Measurements from ENCODE around the gene SLIT3.

Gene SLIT3

DNA sequence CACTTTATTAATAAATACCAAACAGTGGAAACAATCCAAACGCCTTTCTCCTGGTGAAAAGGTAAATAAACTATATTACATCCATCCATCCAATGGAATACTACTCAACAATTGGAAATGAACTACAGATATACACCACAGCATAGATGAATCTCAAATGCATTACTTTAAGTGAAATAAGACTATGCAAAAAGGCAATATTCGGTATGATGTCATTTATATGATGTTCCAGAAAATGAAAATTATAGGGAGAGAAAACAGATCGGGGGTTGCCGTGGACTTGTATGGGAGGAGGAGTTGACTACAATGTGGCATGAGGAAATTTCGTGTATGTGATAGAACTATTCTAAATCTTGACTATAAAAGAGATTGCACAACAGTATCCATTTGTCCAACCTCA, 27.5 kb upstream of the SLIT3 start:
- no peak overlapping the region for H3K9ac ChIP-seq (ENCODE audit: low read depth, low read length)

DNA sequence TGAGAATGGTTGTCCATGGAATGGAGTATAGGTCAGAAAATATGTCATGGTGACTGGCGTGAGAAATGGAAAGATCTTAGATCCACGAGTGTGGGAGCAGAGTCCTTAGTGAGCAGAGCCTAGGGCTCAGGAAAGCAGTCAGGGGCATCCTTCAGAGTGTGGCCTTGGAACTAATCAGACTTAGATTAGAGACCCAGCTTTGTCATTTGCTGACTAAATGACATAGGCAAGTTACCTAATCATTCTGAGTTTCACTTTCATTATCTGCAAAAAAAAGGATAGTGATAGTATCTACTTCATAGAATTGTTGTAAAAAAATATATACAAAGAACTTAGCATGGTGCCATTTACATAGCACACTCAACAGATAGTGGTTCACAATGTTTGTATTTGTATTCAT, 24.3 kb upstream of the SLIT3 start:
- WGBS, result 88% methylated on average over 2 of the region's 2 CpGs
- no peaks in the 10 kb centered on the region for H3K36me3 ChIP-seq (ENCODE audit: insufficient read depth, low read length)
- H3K9me3 ChIP-seq (ENCODE audit: insufficient read depth, low read depth, low read length), result no peaks in the 10 kb centered on the region
- H3K4me3 ChIP-seq (ENCODE audit: low read length), result no peak overlapping the region
- H3K27ac ChIP-seq (ENCODE audit: low read depth, low read length), result no peak overlapping the region
- no peaks in the 10 kb centered on the region for H3K4me1 ChIP-seq (ENCODE audit: insufficient read depth, low read length)
- H3K27me3 ChIP-seq (ENCODE audit: insufficient read depth, low read length), result peaks cover 4% of the 10 kb centered on the region; the same call in 1 of the 2 replicates
- H3K9ac ChIP-seq (ENCODE audit: low read depth, low read length), result no peak overlapping the region

More for the DNA sequence above, 27.5 kb upstream of the SLIT3 start:
- H3K27ac ChIP-seq (ENCODE audit: low read depth, low read length), result no peak overlapping the region
- H3K4me3 ChIP-seq (ENCODE audit: low read length), result no peak overlapping the region
- WGBS, result 90% methylated on average over 5 of the region's 5 CpGs
- no peaks in the 10 kb centered on the region for H3K9me3 ChIP-seq (ENCODE audit: insufficient read depth, low read depth, low read length)
- no peaks in the 10 kb centered on the region; the same call in 1 of the 2 replicates for H3K27me3 ChIP-seq (ENCODE audit: insufficient read depth, low read length)
- H3K36me3 ChIP-seq (ENCODE audit: insufficient read depth, low read length), result no peaks in the 10 kb centered on the region
- H3K4me1 ChIP-seq (ENCODE audit: insufficient read depth, low read length), result no peaks in the 10 kb centered on the region

DNA sequence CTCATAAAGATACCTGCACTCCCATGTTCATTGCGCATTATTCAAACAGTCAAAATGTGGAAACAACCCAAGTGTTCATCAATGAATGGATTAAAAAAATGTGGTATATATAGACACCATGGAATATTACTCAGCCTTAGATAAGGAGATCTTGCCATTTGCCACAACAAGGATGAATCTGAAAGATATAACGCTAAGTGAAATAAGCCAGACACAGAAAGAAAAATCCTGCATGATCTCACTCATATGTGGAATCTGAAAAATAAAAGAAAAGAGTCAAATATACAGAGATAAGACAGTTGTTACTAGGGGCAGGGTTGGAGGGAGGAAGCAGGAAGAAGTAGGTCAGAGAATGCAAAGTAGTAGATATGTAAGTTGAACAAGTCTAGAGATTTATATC, 17.6 kb upstream of the SLIT3 start:
- WGBS, result 97% methylated on average over 2 of the region's 2 CpGs
- H3K4me3 ChIP-seq (ENCODE audit: low read length), result no peak overlapping the region
- H3K4me1 ChIP-seq (ENCODE audit: insufficient read depth, low read length), result no peaks in the 10 kb centered on the region
- H3K9ac ChIP-seq (ENCODE audit: low read depth, low read length), result no peak overlapping the region
- no peaks in the 10 kb centered on the region for H3K36me3 ChIP-seq (ENCODE audit: insufficient read depth, low read length)
- peaks cover 4% of the 10 kb centered on the region; the same call in 1 of the 2 replicates for H3K27me3 ChIP-seq (ENCODE audit: insufficient read depth, low read length)
- no peaks in the 10 kb centered on the region for H3K9me3 ChIP-seq (ENCODE audit: insufficient read depth, low read depth, low read length)
- no peak overlapping the region for H3K27ac ChIP-seq (ENCODE audit: low read depth, low read length)

DNA sequence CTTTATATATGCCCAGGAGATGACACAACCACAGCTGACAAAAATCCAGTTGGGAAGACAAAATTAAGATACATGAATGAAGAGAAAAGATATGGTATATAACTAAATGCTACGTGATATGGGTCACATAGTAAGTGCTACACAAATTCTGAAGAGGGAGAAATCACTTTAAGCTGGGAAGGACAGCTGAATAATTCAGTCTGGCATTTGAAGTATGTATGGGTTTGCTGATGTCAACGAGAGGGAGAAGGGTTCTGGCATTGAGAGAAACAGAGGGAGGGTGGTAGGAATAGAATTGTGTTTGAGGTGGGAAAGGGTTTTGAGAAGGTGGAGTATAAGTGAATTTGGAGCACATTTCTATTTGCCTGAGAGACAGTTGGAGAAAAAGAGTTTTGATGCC, 6.7 kb upstream of the SLIT3 start:
- no peaks in the 10 kb centered on the region for H3K9me3 ChIP-seq (ENCODE audit: insufficient read depth, low read depth, low read length)
- peaks cover 12% of the 10 kb centered on the region for H3K27me3 ChIP-seq (ENCODE audit: insufficient read depth, low read length)
- H3K4me3 ChIP-seq (ENCODE audit: low read length), result no peak overlapping the region
- H3K9ac ChIP-seq (ENCODE audit: low read depth, low read length), result no peak overlapping the region
- 54% methylated on average over 2 of the region's 2 CpGs for WGBS
- no peaks in the 10 kb centered on the region for H3K4me1 ChIP-seq (ENCODE audit: insufficient read depth, low read length)
- H3K27ac ChIP-seq (ENCODE audit: low read depth, low read length), result no peak overlapping the region
- no peaks in the 10 kb centered on the region for H3K36me3 ChIP-seq (ENCODE audit: insufficient read depth, low read length)

DNA sequence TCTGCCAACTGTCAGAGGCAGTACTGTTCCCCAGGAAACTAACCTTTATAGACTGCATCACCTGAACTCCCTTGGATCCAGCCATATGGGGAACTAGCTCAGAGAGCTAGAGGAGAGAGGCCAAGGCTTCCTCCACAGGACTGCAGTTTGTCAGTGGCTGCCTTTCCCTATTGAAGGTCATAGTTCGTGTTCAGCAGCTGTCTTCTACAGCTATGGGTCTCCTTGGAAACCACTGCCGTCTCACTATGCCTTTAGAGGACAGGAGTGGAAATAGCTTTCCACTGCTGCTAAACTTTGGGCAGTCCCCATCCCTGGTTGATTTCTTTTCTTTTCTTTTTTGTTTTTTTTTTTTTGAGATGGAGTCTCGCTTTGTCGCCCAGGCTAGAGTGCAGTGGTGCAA, 4.4 kb upstream of the SLIT3 start:
- peaks cover 29% of the 10 kb centered on the region for H3K27me3 ChIP-seq (ENCODE audit: insufficient read depth, low read length)
- H3K4me1 ChIP-seq (ENCODE audit: insufficient read depth, low read length), result peaks cover 5% of the 10 kb centered on the region; the same call in 1 of the 2 replicates
- no peak overlapping the region for H3K4me3 ChIP-seq (ENCODE audit: low read length)
- no peak overlapping the region for H3K9ac ChIP-seq (ENCODE audit: low read depth, low read length)
- no peaks in the 10 kb centered on the region for H3K36me3 ChIP-seq (ENCODE audit: insufficient read depth, low read length)
- H3K9me3 ChIP-seq (ENCODE audit: insufficient read depth, low read depth, low read length), result no peaks in the 10 kb centered on the region
- 93% methylated on average over 4 of the region's 4 CpGs for WGBS
- no peak overlapping the region for H3K27ac ChIP-seq (ENCODE audit: low read depth, low read length)

DNA sequence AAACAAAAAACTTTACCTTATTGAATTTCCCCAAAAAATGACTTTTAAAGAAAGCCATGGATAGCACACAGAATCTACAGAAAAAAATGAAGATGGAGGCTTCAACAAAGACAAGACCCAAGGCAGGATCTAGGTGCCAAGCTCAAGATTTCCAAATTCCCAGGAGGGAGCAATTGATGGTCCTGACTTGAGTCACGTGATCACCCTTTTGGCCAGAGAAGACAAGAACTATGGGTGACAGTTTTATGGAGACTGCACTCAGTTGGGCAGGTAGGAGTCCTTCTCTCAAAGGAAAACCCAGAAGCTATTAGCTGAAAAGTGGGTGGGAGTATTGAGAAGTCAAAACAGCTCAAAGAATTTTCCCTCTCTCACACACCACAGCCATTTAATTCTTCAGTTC, 3.2 kb upstream of the SLIT3 start:
- Histone ChIP-seq H3K27me3 (ENCODE audit: insufficient read depth, low read length) (peaks cover 41% of the 10 kb centered on the region), H3K27ac (ENCODE audit: low read depth, low read length) (no peak overlapping the region)

DNA sequence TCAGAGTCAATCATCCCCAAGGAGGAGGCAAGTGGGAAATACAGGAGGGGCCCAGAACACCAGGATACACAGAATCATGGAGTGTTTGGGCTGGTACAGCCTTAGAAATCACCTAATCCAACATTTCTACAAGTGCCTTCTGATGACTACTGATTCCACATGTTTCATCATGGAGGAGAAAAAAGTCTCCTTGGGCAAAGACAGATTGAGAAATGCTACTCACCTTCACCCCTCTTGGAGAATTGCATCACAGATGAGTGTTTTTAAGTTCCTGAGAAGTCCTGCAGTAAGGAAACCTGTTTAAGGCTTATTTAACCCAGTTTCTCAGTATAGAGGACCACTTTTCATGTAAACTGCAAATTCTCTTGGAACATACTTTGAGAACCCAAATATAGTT, 2.2 kb upstream of the SLIT3 start:
- Histone ChIP-seq H3K36me3 (ENCODE audit: insufficient read depth, low read length) (no peaks in the 10 kb centered on the region), H3K27ac (ENCODE audit: low read depth, low read length) (no peak overlapping the region), H3K4me3 (ENCODE audit: low read length) (no peak overlapping the region), H3K4me1 (ENCODE audit: insufficient read depth, low read length) (peaks cover 5% of the 10 kb centered on the region; the same call in 1 of the 2 replicates), H3K9ac (ENCODE audit: low read depth, low read length) (no peak overlapping the region), H3K27me3 (ENCODE audit: insufficient read depth, low read length) (peaks cover 51% of the 10 kb centered on the region), H3K9me3 (ENCODE audit: insufficient read depth, low read depth, low read length) (no peaks in the 10 kb centered on the region)

More for the DNA sequence above, 3.2 kb upstream of the SLIT3 start:
- H3K36me3 ChIP-seq (ENCODE audit: insufficient read depth, low read length), result no peaks in the 10 kb centered on the region
- H3K9ac ChIP-seq (ENCODE audit: low read depth, low read length), result no peak overlapping the region
- 93% methylated on average over 1 of the region's 1 CpG for WGBS
- H3K4me1 ChIP-seq (ENCODE audit: insufficient read depth, low read length), result peaks cover 5% of the 10 kb centered on the region; the same call in 1 of the 2 replicates
- no peaks in the 10 kb centered on the region for H3K9me3 ChIP-seq (ENCODE audit: insufficient read depth, low read depth, low read length)
- H3K4me3 ChIP-seq (ENCODE audit: low read length), result no peak overlapping the region

DNA sequence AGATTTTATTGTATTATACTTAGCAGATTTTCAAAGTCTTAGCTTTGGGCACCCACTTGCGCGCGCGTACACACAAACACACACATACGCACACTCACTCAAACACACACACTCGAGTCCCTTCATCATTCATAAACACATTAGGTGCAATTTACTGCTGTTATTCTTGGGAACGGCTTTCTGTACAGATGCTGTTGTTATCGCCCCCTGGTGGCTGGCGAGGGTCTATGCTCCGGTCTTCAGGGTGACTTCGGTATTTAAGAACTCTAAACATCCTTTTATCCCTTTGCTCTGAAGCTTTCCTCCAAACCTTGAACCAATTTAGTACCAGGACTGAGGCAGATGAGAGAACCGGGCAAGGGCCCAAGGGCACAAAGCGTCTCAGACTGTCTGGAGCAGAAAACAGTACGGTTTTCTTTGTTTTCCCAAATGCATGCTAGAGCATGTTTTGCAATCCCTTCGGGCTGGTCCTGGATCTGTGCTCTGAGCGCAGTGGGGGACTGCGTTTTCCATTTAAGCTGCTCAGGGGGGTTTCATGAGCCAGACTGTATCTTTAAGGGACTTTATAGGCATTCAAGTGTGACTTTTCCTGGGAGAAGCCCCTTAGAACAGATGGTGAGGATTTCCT, 1.7 kb upstream of the SLIT3 start:
- H3K27me3 ChIP-seq (ENCODE audit: insufficient read depth, low read length), result peaks cover 55% of the 10 kb centered on the region
- H3K4me3 ChIP-seq (ENCODE audit: low read length), result no peak overlapping the region
- 30% methylated on average over 17 of the region's 17 CpGs for WGBS
- H3K36me3 ChIP-seq (ENCODE audit: insufficient read depth, low read length), result no peaks in the 10 kb centered on the region
- H3K9ac ChIP-seq (ENCODE audit: low read depth, low read length), result no peak overlapping the region
- peaks cover 5% of the 10 kb centered on the region; the same call in 1 of the 2 replicates for H3K4me1 ChIP-seq (ENCODE audit: insufficient read depth, low read length)
- H3K9me3 ChIP-seq (ENCODE audit: insufficient read depth, low read depth, low read length), result no peaks in the 10 kb centered on the region
- no peak overlapping the region for H3K27ac ChIP-seq (ENCODE audit: low read depth, low read length)

DNA sequence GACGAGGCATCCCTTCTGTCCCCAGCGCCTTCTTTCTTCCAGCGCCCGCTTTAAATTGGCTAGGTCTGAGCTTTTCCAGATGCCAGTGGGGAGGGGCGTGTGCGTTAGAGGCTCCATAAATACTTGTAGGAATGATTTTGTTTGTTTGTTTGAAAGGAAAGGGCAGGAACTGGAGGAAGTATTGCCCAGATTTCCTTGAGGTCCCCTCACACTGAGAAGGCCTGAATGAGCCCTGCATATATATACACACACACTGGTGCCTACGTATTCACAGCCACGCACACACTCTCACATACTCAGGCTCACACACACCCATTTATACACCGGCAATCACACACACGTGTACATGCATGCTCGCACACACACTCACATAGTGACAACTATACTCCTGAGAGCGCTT, 1.0 kb upstream of the SLIT3 start:
- WGBS, result 86% methylated on average over 12 of the region's 12 CpGs
- Histone ChIP-seq H3K27ac (ENCODE audit: low read depth, low read length) (no peak overlapping the region), H3K36me3 (ENCODE audit: insufficient read depth, low read length) (no peaks in the 10 kb centered on the region), H3K4me3 (ENCODE audit: low read length) (peak overlapping the region; percentile 63; the same call in 1 of the 2 replicates), H3K9me3 (ENCODE audit: insufficient read depth, low read depth, low read length) (no peaks in the 10 kb centered on the region), H3K9ac (ENCODE audit: low read depth, low read length) (no peak overlapping the region), H3K4me1 (ENCODE audit: insufficient read depth, low read length) (peaks cover 5% of the 10 kb centered on the region; the same call in 1 of the 2 replicates), H3K27me3 (ENCODE audit: insufficient read depth, low read length) (peaks cover 55% of the 10 kb centered on the region)

DNA sequence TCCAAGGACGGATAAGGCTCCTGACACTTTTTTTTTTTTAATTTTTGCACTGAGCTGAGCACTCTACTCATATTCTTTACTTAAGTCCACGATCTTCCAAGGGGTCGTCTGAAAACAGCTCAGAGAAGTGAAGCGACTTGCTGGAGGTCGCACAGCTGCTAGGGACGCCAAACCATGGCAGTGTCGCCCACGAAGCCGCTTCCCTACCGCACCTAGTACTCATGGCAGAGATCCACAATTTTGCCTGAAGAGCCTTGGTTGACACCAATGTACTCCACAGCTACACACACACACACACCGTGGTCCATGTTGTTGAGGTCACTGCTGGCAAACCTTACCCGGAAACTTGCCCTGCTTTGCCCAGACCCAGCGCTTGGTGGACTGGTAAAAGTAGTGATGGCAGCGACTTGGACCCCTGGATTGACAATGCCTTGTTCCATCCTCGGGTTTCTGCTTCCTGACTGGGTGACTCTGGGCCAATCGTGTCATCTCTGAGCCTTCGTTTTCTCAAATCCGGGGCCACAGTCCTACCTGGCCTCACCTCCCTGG, 521 bp upstream of the SLIT3 start:
- H3K9ac ChIP-seq (ENCODE audit: low read depth, low read length), result no peak overlapping the region
- peak overlapping the region; percentile 63 for H3K4me3 ChIP-seq (ENCODE audit: low read length)

DNA sequence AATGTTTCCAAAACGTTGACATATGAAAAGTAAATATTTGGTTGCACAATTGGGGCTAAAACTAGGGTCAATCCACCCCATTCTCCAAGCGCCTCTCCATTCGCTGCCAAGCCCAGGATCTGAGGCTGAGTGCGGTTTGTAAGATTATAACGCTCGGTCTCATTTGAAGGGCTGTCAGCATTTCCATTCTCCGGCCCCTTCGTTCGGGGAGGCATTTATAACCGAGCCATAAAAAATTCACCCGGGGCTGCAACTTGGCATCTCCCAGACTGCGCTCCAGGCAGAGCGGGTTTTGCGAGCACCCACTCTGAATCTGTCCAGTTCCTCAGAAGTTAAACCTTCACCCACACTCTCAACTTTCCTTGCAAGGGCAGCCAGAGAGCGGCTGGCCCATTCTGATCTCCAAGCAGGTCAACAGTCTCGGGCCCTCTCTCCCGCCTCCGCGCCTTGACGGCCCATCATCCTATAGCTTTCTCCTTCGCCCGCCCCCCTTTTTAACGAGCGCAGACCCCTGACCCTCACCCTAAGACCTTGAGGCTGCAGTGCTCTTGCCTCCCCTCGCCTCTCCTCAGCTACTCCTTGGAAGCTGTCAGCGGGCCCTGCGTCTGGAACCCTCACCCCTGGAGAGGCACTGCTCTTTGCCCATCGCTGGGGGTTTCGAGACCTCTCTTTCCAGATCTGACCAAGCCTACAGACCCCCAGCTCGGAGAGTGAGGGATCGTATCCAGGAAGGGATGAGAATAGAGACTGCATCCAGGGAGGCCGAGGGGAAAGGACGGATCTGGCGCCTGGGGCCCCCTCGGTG, 1.1 kb downstream of the SLIT3 start:
- Histone ChIP-seq H3K9me3 (ENCODE audit: insufficient read depth, low read depth, low read length) (no peaks in the 10 kb centered on the region), H3K9ac (ENCODE audit: low read depth, low read length) (no peak overlapping the region; the same call in 1 of the 2 replicates), H3K27ac (ENCODE audit: low read depth, low read length) (no peak overlapping the region), H3K4me3 (ENCODE audit: low read length) (peak overlapping the region; percentile 63), H3K36me3 (ENCODE audit: insufficient read depth, low read length) (no peaks in the 10 kb centered on the region), H3K4me1 (ENCODE audit: insufficient read depth, low read length) (peaks cover 5% of the 10 kb centered on the region; the same call in 1 of the 2 replicates), H3K27me3 (ENCODE audit: insufficient read depth, low read length) (peaks cover 55% of the 10 kb centered on the region)
- WGBS, result 48% methylated on average over 35 of the region's 35 CpGs

More for the DNA sequence above, 521 bp upstream of the SLIT3 start:
- Histone ChIP-seq H3K4me1 (ENCODE audit: insufficient read depth, low read length) (peaks cover 5% of the 10 kb centered on the region; the same call in 1 of the 2 replicates), H3K27me3 (ENCODE audit: insufficient read depth, low read length) (peaks cover 55% of the 10 kb centered on the region), H3K36me3 (ENCODE audit: insufficient read depth, low read length) (no peaks in the 10 kb centered on the region), H3K9me3 (ENCODE audit: insufficient read depth, low read depth, low read length) (no peaks in the 10 kb centered on the region), H3K27ac (ENCODE audit: low read depth, low read length) (no peak overlapping the region)
- 26% methylated on average over 18 of the region's 18 CpGs for WGBS
